Peyer's patch (tissue), 4 donors: ENCODE results near the gene NUP50.

Experiments used
- POLR2A ChIP-seq, 2 donors: fragments of 450-650 bp; IDR thresholded peaks; one replicate each; pipeline ENCODE4 v1.5.1; 2017; ENCODE audit warnings: antibody characterized with exemption in 2 of 2, mild to moderate bottlenecking in 2 of 2, moderate library complexity in 2 of 2
- TF ChIP-seq, protein P1 (sequence below), 6 experiments: fragments of 450-650 bp in 4 of 6; fragments of 200-600 bp in 2 of 6; sonication (generic) in 1 of 6; IDR thresholded peaks; one replicate each; pipeline ENCODE4 v1.5.1; 2017 to 2019; ENCODE audit warnings: antibody characterized with exemption in 6 of 6, mild to moderate bottlenecking in 3 of 6, moderate library complexity in 1 of 6

DNA sequence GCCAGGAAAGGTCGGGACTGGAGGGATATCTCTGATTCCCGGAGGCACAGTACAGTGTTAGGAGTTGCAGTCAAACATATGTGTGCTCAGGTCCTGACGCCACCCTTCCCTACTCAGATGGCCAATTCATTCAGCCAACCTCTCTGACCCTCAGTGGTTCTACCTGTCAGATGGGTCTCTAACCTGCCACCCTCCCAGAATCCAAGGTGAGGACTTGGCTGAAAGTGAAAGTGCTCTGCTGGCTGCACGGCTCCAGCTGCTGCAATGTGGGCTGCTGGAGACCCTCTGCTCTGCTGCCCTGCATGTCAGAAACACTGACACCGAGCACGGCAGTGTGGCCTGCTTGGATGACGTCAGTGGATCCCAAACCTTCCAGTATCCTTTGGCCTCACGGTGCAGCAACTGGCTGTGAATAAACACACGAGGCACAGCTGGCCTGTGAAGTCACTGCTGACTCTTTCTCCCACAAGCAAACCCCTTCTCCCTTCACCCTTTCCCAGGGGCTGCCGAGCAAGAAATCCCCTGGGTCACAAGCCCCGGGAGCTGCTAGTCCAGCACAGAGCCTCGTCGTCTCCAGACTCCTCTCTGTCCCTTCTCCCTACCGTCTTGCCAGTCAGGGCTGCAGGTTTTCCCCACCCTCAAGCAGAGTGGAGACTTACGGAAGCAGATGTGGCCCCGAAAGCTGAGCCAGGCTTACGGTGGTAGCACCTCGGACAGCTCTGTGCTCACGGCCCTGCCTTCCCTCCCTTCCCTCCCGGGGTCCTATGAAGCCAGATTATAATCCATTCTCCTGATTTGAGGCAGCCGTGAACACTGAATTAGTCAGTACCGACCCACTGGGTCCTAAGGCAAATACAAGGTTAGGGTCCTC, 52.6 kb downstream of the NUP50 start:
- TF ChIP-seq, protein P1, sequence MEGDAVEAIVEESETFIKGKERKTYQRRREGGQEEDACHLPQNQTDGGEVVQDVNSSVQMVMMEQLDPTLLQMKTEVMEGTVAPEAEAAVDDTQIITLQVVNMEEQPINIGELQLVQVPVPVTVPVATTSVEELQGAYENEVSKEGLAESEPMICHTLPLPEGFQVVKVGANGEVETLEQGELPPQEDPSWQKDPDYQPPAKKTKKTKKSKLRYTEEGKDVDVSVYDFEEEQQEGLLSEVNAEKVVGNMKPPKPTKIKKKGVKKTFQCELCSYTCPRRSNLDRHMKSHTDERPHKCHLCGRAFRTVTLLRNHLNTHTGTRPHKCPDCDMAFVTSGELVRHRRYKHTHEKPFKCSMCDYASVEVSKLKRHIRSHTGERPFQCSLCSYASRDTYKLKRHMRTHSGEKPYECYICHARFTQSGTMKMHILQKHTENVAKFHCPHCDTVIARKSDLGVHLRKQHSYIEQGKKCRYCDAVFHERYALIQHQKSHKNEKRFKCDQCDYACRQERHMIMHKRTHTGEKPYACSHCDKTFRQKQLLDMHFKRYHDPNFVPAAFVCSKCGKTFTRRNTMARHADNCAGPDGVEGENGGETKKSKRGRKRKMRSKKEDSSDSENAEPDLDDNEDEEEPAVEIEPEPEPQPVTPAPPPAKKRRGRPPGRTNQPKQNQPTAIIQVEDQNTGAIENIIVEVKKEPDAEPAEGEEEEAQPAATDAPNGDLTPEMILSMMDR (IDR thresholded peaks at IDR 0.05): no peak
- no peak for TF ChIP-seq POLR2A (IDR thresholded peaks at IDR 0.05)
